GM18507 (cell line): Measurements from ENCODE around the gene ARHGEF7.
A peak's percentile ranks its signal among the peaks of the same experiment; 100 is the strongest.
"Not testable (repeated sequence)": the region's sequence is repeated elsewhere in the genome, so short reads cannot be mapped to it uniquely, and the experiment has no call there.

Experiments
- DNase-seq: peaks from one replicate; pipeline ENCODE4 v3.0.0; 2011; ENCODE audit warnings: low read depth; ENCODE audit not compliant: insufficient read length; ENCODE audit errors: extremely low spot score
- FAIRE-seq: peaks from 2 replicates; lab custom pipeline; 2011; peaks lifted over from hg19 to GRCh38; lab: Jason Lieb, UNC

The ARHGEF7 gene, protein sequence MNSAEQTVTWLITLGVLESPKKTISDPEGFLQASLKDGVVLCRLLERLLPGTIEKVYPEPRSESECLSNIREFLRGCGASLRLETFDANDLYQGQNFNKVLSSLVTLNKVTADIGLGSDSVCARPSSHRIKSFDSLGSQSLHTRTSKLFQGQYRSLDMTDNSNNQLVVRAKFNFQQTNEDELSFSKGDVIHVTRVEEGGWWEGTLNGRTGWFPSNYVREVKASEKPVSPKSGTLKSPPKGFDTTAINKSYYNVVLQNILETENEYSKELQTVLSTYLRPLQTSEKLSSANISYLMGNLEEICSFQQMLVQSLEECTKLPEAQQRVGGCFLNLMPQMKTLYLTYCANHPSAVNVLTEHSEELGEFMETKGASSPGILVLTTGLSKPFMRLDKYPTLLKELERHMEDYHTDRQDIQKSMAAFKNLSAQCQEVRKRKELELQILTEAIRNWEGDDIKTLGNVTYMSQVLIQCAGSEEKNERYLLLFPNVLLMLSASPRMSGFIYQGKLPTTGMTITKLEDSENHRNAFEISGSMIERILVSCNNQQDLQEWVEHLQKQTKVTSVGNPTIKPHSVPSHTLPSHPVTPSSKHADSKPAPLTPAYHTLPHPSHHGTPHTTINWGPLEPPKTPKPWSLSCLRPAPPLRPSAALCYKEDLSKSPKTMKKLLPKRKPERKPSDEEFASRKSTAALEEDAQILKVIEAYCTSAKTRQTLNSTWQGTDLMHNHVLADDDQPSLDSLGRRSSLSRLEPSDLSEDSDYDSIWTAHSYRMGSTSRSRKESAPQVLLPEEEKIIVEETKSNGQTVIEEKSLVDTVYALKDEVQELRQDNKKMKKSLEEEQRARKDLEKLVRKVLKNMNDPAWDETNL

DNA sequence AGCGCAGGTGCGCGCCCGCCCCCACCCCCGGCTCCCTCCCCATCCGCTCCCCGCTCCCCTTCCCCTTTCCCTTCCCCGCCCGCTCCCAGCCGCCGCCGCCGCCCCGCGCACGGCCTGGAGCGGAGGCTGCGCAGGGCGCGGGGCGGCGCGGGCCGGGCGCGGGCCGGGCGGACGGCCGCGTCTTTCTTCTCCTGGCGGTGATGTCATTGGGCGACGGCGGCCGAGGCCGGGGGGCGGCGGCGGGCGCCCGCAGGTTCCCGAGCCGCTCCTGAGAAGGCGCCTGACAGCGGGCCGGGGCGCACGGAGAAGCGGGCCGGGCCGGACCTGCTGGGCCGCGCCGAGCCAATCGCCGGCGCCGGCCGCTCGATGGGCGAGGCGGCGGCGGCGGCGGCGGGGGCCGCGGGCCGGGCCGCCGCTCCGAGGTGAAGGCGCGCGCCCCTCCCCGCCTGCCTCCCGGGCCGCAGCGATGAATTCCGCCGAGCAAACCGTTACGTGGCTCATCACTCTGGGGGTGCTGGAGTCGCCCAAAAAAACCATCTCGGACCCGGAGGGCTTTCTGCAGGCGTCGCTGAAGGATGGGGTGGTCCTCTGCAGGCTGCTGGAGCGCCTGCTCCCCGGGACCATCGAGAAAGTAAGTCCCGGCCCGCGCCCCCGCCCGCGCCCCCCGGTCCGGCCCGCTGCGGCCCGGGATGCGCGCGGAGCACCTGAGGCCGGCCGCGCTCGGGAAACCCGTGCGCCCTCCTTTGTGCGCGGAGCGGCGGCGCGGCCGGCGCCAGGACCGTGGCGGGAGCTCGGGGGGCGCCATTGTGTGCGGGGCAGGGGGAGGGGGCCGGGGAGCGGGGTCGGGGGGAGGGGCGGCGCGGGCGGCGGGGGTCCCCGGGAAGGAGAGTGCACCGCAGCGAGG, at the start of gene ARHGEF7:
TSS of gene ARHGEF7 (plus strand) at position 250 of the 904 bp plus-strand sequence. CDS start at position 467, 217 bp downstream.
- FAIRE-seq = no peak
- DNase-seq = no peak

DNA sequence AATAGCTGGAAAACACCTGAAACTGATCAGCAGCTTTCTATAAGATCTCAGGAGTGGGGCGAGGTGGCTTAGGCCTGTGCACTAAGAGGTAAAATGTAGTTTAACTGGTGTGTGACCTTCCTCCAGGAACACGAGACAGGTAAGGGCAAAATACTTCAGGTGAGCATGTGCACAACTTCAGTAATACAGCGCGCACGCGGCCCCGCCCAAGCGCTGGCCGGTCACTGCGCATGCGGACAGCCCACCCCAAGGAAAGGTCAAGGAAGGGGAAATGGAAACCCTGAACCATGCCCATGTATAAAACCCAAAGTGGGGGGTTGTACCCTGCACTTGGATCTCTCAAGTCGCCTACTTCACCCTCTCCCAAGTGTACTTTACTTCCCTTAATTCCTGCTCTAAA, 49.4 kb upstream of the ARHGEF7 start:
- DNase-seq (no peak), FAIRE-seq (no peak)

DNA sequence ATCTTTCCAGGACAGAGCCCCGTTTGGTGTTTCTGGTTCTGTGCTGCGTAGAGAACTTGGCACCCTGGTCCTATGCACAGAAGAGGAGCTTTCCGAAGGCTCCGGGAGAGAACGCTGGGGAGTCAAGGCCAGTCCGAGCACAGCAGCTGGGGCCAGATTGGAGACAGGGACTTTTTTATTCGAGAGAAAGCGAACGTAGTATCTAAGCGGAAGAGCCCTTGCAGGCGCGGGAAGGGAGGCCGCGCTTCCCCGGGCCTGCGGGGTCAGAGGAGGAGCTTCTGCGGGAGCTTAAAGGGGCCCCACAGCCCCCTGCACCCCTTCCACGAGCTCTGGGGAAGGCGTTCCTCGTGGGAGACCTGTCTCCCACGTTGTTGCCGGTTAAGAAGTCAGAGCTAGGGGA, 48.6 kb upstream of the ARHGEF7 start:
- DNase-seq = no peak
- FAIRE-seq = no peak

DNA sequence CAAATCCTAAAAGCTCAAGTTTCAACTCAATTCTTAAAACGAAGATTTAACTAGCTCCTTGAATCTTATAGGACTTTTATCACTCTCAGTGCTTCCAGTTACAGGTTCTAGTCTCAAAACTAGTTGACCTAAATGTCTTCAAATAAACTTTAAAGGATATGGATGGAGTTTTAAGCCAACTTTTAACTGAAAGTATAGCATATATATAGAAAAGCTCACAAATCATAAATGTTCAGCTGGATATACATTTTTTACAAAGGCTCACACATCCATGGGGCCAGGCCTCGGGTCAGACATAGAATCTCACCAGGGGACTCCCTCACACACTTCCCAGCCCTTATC, 47.1 kb upstream of the ARHGEF7 start:
- DNase-seq (no peak), FAIRE-seq (no peak)

DNA sequence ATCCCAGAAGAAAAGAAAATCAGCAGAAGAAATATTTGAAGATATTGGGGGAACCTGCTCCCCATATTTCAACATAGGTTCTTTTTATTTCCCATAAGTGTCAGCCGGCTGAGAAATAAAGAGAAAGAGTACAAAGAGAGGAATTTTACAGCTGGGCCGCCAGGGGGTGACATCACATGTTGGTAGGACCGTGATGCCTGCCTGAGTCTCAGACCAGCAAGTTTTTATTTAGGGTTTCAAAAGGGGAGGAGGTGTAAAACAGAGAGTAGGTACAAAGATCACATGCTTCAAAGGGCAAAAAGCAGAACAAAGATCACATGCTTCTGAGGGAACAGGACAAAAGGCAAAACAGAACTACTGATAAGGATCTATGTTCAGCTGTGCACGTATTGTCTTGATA, 44.0 kb upstream of the ARHGEF7 start:
- not testable (repeated sequence) for DNase-seq
- FAIRE-seq = peak; percentile 54

DNA sequence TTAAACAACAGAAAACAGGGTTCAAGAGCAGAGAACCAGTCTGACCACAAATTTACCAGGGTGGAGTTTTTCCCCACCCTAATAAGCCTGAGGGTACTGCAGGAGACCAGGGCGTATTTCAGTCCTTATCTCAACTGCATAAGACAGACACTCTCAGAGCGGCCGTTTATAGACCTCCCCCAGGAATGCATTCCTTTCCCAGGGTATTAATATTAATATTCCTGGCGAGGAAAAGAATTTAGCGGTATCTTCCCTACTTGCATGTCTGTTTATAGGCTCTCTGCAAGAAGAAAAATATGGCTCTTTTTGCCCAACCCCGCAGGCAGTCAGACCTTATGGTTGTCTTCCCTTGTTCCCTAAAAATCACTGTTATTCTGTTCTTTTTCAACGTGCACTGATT, 43.6 kb upstream of the ARHGEF7 start:
- FAIRE-seq = not testable (repeated sequence)

DNA sequence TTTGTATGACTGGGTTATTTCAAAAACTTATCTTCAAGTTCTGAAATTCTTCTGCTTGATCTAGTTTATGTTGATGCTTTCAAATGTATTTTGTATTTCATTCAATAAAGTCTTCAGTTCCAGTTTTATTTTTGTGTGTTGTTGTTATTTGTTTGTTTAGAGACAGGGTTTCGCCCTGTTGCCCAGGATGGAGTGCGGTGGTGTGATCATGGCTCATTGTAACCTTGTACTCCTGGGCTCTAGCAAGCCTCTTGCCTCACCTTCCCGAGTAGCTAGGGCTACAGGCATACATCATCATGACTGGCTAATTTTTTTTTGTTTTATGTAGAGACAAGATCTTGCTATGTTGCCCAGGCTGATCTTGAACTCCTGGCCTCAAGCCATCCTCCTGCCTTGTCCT, 40.3 kb upstream of the ARHGEF7 start:
- DNase-seq = no peak
- no peak for FAIRE-seq

More for the DNA sequence above, 43.6 kb upstream of the ARHGEF7 start:
- DNase-seq = not testable (repeated sequence)

DNA sequence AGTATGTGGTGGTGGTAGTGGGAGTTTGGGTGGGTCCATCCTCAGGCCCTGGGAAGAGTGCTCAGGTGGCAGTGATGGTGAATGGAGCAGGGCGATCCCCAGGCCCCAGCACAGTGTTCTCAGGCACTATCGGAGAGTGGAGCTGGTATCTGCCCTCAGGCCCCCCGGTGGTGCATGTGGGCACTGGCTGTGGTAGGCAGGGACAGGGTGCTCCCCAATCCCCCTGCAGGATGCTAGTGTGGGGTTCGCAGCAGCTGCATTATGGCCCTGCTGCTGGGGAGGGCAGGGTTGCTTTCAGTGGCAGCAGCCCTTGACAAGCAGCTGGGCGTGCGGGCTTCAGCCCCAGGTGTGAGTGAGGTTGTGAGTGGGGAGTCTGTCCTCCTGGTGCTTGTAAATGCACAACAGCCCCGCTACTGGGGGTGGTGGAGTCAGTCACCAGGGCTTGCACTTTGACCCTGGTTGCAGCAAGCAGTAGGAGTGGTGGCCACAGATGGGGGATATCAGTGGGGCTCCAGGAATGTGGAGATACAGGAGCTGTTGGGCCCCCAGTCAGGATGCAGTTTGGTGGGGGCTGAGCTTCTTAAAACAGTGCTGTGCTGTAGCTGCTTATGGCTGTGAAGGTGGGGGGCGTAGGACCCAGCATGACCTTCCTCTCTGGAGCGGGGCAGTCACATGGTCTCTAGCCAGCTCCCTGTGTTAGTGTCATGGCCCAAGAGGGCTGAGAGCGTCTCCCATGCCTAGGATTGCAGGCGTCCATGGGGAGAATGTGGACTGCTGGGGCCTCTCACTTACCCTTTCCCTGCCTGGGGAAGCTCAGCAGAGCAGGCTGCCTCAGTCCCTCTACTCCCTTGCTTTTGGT, 38.7 kb upstream of the ARHGEF7 start:
- DNase-seq = no peak
- FAIRE-seq = no peak

DNA sequence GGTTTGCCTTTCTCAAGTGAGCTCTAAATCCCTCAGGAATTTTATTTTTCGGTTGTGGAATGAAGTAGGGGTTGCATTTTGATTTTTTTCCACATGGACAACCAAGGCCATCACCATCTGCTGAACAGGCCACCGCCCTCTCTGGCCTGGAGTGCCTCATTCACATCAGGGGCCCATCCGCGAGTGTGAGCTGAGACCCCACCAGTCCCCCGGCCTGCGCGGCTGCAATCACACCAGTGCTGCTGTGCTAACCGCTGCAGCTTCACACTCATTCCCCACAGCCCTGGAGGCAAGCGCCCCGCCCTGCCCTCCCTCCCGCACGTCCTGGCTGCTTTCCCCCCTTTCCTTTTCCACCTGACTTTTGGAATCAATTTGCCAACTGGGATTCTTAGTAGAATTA, 35.7 kb upstream of the ARHGEF7 start:
- DNase-seq = no peak
- no peak for FAIRE-seq

DNA sequence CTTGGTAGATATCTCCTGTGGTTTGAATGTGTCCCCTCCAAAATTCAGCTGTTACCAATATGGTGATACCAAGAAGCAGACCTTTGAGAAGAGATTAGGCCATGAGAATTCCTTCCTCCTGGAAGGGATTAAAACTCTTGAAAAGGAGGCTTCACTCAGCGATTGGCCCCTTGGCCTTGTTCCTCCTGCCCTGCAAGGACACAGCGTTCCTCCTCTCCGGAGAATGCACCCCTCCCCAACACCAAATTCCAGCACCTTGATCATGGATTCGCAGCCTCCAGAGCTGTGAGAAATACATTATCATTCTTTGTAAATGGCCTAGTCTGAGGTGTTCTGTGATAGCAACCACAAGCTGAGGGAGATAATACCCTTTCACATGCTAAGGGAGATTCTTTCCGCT, 34.5 kb upstream of the ARHGEF7 start:
- FAIRE-seq = no peak
- no peak for DNase-seq

DNA sequence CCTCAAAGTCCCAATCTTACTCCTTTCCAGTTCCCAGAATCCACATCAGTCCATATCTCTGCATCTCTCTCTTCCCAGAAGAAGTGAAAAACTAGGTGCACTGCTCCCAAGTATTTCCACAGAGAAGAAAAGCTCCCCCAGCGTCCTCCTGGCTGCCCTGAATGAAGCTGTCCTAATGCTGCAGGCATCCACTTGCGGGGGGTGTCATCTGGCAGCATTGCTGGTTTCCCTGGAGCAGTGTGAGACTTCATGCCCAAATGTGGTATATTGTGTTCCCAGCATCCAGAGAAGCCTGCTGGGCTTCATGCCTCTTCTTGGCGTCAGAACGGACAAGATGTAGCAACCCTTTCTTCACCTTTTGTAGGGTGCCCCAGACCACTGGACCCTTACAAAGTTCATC, 32.9 kb upstream of the ARHGEF7 start:
- FAIRE-seq (no peak), DNase-seq (no peak)

DNA sequence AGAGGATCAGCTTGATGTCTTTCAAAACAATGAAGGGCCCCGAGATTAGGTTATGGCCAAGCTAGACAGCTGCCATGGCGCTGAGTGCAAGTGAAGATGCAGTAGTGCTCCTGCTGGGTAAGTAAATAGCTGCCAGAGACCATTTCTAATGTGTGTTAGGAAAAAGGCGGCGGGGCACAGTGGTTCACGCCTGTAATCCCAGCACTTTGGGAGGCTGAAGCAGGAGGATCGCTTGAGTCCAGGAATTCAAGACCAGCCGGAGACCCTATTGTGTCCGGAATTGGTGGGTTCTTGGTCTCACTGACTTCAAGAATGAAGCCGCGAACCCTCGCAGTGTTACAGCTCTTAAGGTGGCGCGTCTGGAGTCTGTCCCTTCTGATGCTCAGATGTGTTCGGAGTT, 32.3 kb upstream of the ARHGEF7 start:
- FAIRE-seq, DNase-seq: not testable (repeated sequence)

DNA sequence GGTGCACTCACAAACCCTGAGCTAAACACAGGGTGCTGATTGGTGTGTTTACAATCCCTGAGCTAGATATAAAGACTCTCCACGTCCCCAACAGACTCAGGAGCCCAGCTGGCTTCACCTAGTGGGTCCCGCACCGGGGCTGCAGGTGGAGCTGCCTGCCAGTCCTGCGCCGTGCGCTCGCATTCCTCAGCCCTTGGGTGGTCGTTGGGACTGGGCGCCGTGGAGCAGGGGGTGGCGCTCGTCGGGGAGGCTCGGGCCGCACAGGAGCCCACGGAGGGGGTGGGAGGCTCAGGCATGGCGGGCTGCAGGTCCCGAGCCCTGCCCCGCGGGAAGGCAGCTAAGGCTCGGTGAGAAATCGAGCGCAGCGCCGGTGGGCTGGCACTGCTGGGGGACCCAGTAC, 31.4 kb upstream of the ARHGEF7 start:
- not testable (repeated sequence) for FAIRE-seq, DNase-seq

DNA sequence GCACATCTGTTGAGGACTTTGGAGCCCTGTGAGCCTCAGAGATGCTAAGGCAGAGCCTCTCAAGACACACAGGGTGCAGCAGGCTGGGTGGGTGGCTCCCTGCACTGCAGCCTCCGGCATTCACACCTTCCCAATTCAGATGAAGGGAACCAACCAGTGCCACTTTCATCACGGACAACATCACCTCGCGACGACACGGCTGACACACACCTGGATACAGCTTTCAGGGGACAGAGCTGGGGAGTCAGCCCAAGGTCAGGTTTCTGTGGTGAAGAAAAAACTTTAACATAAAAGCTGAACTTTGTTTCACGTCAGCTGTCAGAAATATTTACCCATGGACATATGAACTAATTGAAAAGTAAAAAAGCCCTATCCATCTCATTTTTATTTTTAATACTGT, 24.9 kb upstream of the ARHGEF7 start:
- FAIRE-seq = no peak
- DNase-seq = no peak

DNA sequence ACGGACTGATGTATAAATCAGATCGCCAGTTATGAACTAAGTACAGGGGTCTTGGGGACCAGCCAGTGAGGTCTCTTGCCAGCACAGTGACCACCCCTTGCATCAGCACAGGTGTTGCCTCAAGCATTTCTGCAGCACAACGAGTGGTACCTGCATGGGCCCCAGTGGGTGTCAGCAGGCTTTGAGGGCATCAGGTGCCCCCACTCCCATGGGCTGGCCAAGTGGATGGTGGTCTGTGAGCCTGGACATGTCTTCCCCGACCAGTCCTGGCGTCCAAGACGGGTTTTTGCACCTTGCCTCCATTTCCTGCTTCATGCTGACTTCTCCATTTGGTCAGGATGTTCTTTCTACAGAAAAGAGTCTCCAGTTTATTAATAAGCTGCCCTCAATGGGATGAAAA, 22.4 kb upstream of the ARHGEF7 start:
- no peak for FAIRE-seq
- no peak for DNase-seq

DNA sequence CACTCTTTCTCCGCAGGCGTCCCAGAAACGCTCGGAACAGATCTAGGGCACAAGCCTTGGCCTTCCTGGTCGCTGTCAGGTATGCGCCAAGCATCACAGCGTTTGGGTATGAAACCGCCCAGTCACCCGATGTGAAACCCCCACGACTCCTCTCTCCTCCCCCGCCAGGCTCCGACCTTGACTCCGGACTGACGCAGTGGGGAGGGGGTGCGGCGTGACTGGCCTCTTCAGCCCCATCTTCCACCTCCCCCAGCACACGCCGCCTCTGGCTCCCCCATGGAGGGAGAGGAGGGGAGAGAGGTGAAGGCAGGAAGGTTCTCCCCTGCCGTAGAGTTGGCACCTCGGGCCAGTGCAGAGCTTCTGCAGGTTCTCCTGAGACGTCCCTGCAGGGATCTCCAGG, 22.0 kb upstream of the ARHGEF7 start:
- FAIRE-seq (no peak), DNase-seq (no peak)

DNA sequence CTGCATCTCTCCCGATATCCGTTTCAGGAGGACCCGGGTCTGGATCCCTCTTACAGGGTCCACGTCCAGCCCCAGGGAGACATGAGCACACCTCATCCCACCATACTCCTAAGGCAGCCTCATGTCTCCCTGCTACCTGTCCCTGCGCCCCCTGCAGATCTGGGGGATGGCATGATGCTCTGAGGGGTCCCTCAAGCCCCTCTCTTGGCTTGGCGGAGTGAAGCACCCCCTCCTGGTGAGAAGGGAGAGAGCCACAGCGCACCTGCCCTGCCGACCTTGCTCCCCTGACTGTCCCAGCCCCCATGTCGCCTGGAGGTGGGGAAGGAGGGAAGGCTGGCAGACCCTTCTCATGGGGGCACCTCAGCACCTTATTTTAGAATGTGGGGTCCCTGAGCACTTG, 21.5 kb upstream of the ARHGEF7 start:
- FAIRE-seq = no peak
- no peak for DNase-seq

DNA sequence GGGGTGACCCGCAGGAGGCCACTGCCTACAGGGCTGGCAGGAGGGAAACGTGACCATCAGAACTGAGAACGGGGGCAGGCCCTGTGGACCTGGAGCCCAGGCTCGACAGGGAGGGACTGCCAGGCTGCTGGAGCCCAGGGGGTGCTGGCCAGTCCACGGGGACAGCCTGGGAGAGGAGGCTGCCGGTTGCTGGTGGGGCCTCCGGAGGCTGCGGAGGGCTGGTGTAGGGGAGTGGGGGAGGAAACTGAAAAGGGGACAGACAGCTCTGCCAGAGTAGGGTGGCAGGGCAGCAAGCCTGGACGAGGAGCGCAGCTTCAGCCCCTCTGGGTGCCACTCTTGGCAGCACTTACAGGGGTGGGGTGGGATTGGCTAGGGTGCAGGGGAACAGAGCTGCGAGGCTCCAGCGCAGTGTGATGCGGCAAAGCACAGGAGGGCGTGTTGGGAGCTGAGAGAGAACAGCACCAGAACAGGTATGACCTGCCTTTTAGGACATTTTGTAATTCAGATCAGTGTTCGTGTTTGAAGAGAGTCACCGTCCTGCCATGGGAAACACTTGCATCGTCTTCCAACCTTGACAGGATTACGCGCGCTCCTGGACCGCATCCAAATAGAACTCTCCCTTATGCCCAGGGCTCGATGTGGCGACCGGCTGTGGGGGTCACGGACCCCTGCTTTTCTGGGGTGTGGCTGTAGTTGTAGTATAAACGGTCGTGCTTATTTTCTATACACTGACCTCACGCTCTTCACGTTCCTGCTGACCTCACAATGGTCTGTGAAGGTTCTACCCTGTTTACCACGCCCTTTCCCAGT, 19.9 kb upstream of the ARHGEF7 start:
- FAIRE-seq = no peak
- no peak for DNase-seq
